Adrenal gland (tissue), 12 donors: ENCODE data around the gene APOD. TPM values are rescaled to one million over a fixed set of nuclear protein-coding genes. Genes with fewer than 3 reads are reported as not detected.
"Not testable (repeated sequence)": the region's sequence is repeated elsewhere in the genome, so short reads cannot be mapped to it uniquely, and the experiment has no call there.

Source experiments
- DNase-seq, 7 donors: peaks; one replicate each; pipeline ENCODE4 v3.0.0-alpha.2; 2019 to 2020
- H3K27ac ChIP-seq, 5 donors: fragments of 200-600 bp; sonication (generic) in 4 of 5; 1 replicate in 3 of 5; 2 replicates in 2 of 5; pipeline versions ENCODE4 v1.5.1 to v1.8.0; 2016 to 2020; ENCODE audit warnings: mild to moderate bottlenecking in 1 of 5
- H3K27me3 ChIP-seq: fragments of 200-600 bp; 2 replicates; pipeline ENCODE4 v1.8.0; 2021
- H3K36me3 ChIP-seq, 2 donors: fragments of 200-600 bp; replicated peaks in 1 of 2; 1 replicate in 1 of 2; 2 replicates in 1 of 2; pipeline versions ENCODE4 v1.5.1 to v1.8.0; 2018 to 2022
- H3K4me1 ChIP-seq, 2 donors: fragments of 200-600 bp; replicated peaks in 1 of 2; 1 replicate in 1 of 2; 2 replicates in 1 of 2; pipeline versions ENCODE4 v1.5.1 to v1.8.0; 2018 to 2021
- H3K4me3 ChIP-seq, 4 donors: fragments of 200-600 bp; sonication (generic) in 3 of 4; one replicate each; pipeline ENCODE4 v1.5.1; 2016 to 2018
- H3K9me3 ChIP-seq, 3 donors: fragments of 200-600 bp; sonication (generic) in 1 of 3; replicated peaks in 1 of 3; 1 replicate in 2 of 3; 2 replicates in 1 of 3; pipeline versions ENCODE4 v1.5.1 to v1.8.0; 2016 to 2021
- CTCF ChIP-seq, 6 experiments: fragments of 450-650 bp in 4 of 6; fragments of 200-600 bp in 2 of 6; sonication (generic) in 1 of 6; IDR thresholded peaks; 1 replicate in 5 of 6; 2 replicates in 1 of 6; pipeline versions ENCODE4 v1.5.1 to v1.8.0; 2016 to 2021; ENCODE audit warnings: antibody characterized with exemption in 6 of 6, mild to moderate bottlenecking in 2 of 6, moderate library complexity in 1 of 6
- POLR2A ChIP-seq, 2 donors: fragments of 450-650 bp; IDR thresholded peaks; one replicate each; pipeline ENCODE4 v1.6.1; 2017; ENCODE audit warnings: antibody characterized with exemption in 2 of 2, mild to moderate bottlenecking in 2 of 2, moderate library complexity in 1 of 2
- WGBS, 4 donors: extraction: QIAGEN DNeasy Blood & Tissue Kit in 2 of 4; methylation state at CpG; one replicate each; pipeline versions ENCODE4 v1.1.5 to v1.1.7; 2013 to 2017; 5-methylcytosine and 5-hydroxymethylcytosine counted together
- intact Hi-C, 2 donors: fragments of 100-400 bp; cut with DNase I; formaldehyde crosslinking; loops; one replicate each; pipeline versions ENCODE4 v1.14.1 to v1.15.0; 2022 to 2023
- polyA plus RNA-seq, 3 donors: library from polyadenylated mRNA; stranded (reverse); fragments of 200-250 nt in 2 of 3; fragments of 350-450 nt in 1 of 3; fragmentation: Illumina TruSeq in 1 of 3; extraction: RNeasy Lipid Tissue Mini Kit (QIAGEN cat#74804) in 1 of 3; gene quantifications; one replicate each; pipeline ENCODE4 v1.2.3, GENCODE V29; 2013 to 2014
- total RNA-seq, 9 donors: library from RNA; depleted of rRNA in 4 of 9; stranded (reverse); fragments of >200 nt in 4 of 9; fragments of 120-200 nt in 1 of 9; fragmentation: NEBNext Ultra II Directional in 1 of 9; extraction: Animal tissue kit (Norgen Biotek cat#: 25700) in 1 of 9; gene quantifications; one replicate each; pipeline versions ENCODE4 v1.1.0 to v1.2.4, GENCODE V29; 2013 to 2023
- donor health status: healthy with polysubstance abuse.
- donor health status: Bipolar disorder and iron deficiency.
- donor health status: DM: yes; HTN: yes; CAD: no.
- donor health status: DM: no; HTN: no; CAD: no.
- donor health status: DM: no; HTN: no; CAD: no.
- donor health status: DM: yes; HTN: yes; CAD: no.

APOD gene
- total and polyA plus RNA-seq, 12 donors, result 5.1 to 523 (median 38.9) TPM

- intact Hi-C loops, result loop anchor here in 1 of 2 donors (10.0 kb wide), 1 partner anchor 105 kb away; the partner anchor contains the start of gene MUC20
- WGBS, 4 donors, result 70 to 96% (median 79%) methylated on average over 18 to 26 of the region's 26 CpGs
- not testable (repeated sequence) for H3K9me3 ChIP-seq, H3K4me1 ChIP-seq, H3K4me3 ChIP-seq, H3K27me3 ChIP-seq, H3K36me3 ChIP-seq, H3K27ac ChIP-seq
- peak in 2 of 7 donors; percentile 7 to 43 for DNase-seq
Observed at GRCh38 chr3:195619591-195620369, 36.0 kb upstream of the APOD start.

- H3K27ac ChIP-seq, H3K4me1 ChIP-seq, H3K36me3 ChIP-seq, intact Hi-C loops, H3K4me3 ChIP-seq, H3K27me3 ChIP-seq, H3K9me3 ChIP-seq: not testable (repeated sequence)
- DNase-seq, result peak in 3 of 7 donors; percentile 15 to 77 (median 35)
- WGBS, 4 donors, result 65 to 87% (median 68%) methylated on average over 3 to 23 of the region's 28 CpGs
Observed at GRCh38 chr3:195617784-195618659, 34.3 kb upstream of the APOD start.

- H3K4me1 ChIP-seq, H3K4me3 ChIP-seq, intact Hi-C loops, H3K27me3 ChIP-seq, H3K36me3 ChIP-seq, H3K9me3 ChIP-seq, H3K27ac ChIP-seq: not testable (repeated sequence)
- WGBS, 4 donors, result 77 to 96% (median 84%) methylated on average over 3 to 5 of the region's 5 CpGs
- peak in 2 of 7 donors; percentile 3 to 25 for DNase-seq
Observed at GRCh38 chr3:195617134-195617533, 33.4 kb upstream of the APOD start.

GRCh38 chr3:195616681-195617080 is 32.9 kb upstream of the APOD start:
- Histone ChIP-seq H3K9me3 (no peaks in the 10 kb centered on the region), H3K36me3 (no peaks in the 10 kb centered on the region), H3K27ac (no peak overlapping the region), H3K4me3 (no peak overlapping the region), H3K4me1 (no peaks in the 10 kb centered on the region), H3K27me3 (no peaks in the 10 kb centered on the region)
- peak in 2 of 7 donors; percentile 6 to 48 for DNase-seq
- intact Hi-C loops, result no loop called here
- 90 to 98% (median 94%) methylated on average over 5 to 8 of the region's 9 CpGs for WGBS, 4 donors
- TF ChIP-seq CTCF (IDR thresholded peaks at IDR 0.05) (no peak), POLR2A (IDR thresholded peaks at IDR 0.05) (no peak)

GRCh38 chr3:195615952-195616537 is 32.3 kb upstream of the APOD start:
- DNase-seq, result peak in 1 of 7 donors; percentile 18
- H3K4me3 ChIP-seq, H3K27me3 ChIP-seq, H3K9me3 ChIP-seq, H3K27ac ChIP-seq, intact Hi-C loops, H3K36me3 ChIP-seq, H3K4me1 ChIP-seq: not testable (repeated sequence)
- 84 to 95% (median 86%) methylated on average over 4 to 6 of the region's 15 CpGs for WGBS, 4 donors

- H3K9me3 ChIP-seq, H3K4me3 ChIP-seq, H3K27ac ChIP-seq, H3K27me3 ChIP-seq, intact Hi-C loops, H3K4me1 ChIP-seq, H3K36me3 ChIP-seq: not testable (repeated sequence)
- DNase-seq, result peak in 1 of 7 donors; percentile 35
- 85 to 89% (median 88%) methylated on average over 12 to 15 of the region's 16 CpGs for WGBS, 4 donors
Observed at GRCh38 chr3:195614672-195615504, 31.1 kb upstream of the APOD start.
